Stimulated activated CD4-positive, alpha-beta T cell treated with anti-CD3 and anti-CD28 coated beads, Interleukin-4, amount 100 ng/mL, for 1 hour (primary cell): ENCODE data around the gene SUGP1.
"Not testable (repeated sequence)": the region's sequence is repeated elsewhere in the genome, so short reads cannot be mapped to it uniquely, and the experiment has no call there.

Source experiments
- DNase-seq: peaks from one replicate; pipeline ENCODE4 v3.0.0-alpha.2; 2020

SUGP1 gene

DNA sequence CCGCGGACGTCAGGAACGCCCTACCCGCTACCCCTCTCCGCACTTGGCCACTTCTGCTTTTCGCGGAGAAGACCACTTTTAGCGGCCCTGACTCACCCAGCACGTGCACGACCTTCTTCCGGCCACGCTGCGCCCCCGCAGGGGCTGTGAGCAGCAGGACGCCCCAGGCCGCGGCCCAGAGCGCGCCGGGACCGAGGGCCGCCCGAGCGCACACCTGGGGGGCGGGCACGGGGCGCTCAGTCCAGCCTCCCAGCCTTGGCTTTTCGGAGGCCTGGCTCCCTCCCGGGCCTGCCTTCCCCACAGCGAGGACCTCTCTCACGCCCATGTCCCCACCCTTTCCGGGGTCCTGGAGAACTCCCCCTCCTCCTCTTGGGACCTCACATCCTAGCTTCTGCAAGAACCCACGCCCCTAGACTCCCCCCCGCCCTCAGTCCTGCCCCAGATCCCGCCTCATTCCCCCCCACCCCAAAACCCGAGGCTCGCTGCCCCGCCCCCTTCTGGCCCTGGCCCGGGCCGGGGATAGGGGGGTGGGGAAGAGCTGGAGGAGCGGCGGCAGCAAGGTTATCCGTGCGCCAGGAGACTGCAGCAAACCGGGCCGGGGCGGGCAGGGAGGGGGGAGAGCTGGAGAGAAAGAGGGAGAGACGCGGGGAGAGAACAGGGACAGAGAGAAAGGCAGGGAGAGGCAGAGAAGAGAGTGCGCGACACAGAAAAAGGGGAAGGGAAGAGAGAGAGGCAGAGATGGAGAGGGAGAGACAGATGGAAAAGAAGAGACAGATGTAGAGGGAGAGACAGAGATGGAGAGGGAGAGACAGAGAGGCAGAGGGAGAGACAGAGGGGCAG is 58.7 kb downstream of the SUGP1 start:
- no peak for DNase-seq

DNA sequence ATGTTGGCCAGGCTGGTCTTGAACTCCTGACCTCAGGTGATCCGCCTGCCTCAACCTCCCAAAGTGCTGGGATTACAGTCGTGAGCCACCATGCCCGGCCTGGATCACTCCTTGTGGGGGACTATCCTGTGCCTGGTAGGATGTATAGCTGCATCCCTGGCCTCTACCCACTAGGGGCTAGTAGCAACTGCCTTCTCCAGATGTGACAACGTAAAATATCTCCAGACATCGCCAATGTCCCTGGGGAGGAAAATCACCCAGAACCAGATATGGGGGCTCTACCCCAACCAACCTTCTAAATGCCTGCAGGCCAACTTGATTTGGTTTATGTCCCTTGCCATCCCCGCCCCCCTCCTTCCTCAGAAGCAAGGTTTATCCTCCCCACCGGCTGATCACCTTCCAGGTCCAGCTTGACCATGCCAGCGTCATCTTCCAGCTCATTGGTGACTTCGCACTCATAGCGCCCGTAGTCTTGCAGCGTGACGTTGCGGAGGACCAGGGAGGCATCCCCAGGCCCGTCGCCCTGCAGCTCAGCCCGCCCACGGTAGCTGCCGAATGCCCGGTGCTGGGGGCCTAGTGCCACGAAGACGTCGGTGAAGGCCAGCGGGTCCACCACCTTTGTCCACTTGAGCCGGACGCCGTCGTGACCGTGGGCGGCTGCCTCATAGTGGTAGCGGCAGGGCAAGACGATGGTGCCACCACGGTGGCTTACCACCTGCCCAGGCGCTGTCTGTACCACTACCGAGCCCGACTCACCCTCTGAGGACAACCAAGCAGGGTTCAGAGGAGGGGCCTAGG is 59.7 kb downstream of the SUGP1 start:
- no peak for DNase-seq

DNA sequence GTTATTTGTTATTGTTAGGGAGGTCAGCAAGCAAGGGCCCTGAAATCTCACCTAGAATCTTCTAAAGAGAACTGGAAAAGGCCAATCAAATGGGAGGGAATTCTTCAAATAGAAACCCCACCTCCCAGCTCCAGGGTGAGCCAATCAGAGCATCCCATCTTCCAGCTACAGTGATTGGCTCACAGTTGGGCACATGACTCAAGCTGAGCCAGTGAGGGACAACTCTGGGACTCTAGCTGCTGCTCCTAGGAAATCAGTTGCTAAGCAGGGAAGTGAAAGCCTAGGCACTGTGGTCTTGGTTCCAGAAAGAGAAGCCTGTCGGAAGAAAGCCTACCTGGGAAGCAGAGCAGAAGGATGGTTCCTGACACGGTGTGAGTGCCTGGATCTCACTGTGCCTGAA is 60.6 kb downstream of the SUGP1 start:
- no peak for DNase-seq

DNA sequence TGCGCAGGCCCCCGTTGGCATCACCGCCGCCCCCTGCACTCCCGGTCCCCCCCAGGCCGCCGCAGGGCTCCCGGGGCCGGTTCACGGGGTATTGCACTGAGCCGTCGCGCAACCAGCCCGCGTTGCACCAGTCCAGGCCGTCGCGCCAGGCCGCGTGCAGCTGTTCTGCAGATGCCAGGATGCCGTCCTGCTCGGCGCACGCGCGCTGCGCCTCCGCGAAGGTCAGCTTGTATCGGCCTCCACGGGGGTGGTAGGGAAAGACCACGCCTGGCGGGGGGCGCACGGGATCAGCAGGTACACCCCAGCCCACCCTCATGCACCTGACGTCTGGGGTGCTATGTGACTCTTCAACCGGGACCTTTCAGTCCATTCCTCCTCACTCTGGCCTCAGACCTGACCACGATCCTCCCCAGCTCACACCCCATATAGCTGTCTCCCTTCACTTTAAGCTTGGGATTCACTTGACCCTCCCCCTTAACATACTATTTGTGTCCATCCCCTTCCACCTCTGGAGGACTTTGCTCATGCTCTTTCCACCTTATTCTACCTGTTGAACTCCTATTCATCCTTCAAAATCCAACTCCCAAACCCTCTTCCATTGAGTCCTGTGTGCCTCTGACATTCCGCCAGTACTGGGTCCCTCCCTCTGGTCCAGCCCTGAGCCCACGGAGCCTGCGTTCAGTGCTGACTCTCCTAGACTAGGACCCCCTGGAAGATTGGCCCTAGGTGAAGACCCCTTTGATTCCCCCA is 61.5 kb downstream of the SUGP1 start:
- no peak for DNase-seq

DNA sequence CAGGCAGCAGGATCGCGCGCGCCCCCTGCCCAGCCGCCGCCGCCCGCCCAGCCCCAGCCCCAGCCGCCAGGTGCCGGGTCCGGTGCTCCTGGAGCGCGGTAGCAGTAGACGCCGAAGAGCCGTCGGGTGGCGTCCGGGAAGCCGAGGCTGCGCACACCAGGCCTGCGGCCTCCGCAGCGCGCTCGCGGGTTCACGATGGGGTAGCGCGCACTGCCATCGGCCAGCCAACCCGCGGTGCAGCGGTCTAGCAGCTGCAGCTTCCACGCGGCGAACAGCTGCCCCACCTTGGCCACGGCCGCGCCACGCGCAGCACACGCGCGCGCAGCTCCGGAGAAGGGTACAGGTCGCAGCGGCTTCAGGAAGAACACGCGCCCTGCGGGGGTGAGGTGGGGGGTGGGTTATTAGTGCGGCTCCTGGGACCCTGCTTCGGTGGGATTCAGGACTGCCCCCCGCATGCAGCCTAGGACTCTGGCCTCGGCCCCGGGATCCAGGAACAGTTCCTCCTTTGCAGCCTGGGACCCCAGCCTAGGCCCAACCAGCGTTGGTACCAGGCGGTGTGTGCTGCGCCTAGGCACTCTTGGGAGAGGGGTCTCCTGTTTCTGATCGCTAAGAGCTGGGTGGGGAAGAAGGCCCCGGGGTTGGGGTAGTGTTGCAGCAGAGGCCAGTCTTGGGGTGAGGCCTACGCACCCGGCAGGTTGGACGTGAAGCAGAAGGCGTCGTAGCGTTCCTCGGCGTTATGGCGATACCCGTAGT is 62.3 kb downstream of the SUGP1 start:
- no peak for DNase-seq

DNA sequence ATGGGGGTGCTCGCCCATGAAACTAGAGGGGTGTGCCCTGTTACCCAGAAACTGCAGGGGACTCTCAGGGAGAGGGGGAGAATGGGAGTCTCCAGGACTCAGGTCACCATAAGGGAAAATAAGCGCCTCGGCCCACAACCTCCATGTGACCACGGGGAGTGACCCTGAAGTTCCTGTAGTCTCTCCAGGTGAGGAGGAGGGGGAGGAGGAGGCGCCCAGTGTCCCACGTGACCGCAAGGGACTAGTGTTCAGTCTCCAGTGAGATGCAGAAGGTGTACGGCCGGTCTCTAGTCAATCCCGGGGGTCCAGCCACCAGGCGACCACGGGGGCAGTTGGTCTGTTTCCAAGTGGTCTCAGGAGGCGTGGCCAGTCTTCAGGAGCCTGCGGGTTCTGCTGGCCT is 63.2 kb downstream of the SUGP1 start:
- no peak for DNase-seq

DNA sequence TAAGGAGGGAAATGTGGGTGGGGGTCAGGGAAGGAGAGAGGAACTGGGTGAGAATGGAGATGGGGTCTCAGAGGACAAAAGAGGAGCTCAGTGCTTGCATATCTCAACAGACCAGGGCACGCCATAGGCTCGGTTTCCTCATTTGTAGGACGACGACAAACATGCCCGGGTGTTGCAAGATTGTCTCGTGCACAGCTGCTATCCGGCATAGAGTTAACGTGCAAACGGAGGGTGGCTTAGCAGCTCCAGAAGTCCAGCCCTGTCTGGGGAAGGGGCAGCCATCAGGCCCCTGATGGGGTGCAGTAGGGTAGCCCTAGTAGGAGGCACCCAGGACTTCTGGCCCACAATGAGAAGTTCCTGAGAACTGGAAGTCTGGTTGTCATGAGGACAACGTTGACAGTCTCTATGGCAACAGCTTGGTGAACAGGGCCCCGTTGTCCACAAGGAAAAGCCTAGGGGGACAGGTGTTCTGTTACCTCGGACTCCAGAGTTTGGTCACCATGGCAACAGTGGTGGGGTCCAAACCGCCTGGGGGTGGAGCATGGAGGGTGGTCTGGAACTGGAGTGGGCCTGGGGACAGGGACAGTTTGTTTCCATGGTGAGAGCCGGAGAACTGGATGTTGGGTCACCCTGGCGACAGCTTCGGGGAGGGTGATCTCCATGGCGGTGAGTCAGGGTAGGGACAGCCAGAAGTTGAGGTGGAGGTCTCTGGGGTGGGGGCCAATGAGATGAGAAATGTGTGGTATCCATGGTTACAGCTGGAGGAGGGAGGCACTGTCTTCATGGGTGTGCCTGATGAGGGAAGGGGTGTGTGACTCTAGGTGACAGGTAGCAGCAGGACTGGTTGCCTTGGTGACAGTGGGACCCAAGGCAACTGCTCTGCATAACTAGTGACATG is 64.0 kb downstream of the SUGP1 start:
- DNase-seq: no peak

DNA sequence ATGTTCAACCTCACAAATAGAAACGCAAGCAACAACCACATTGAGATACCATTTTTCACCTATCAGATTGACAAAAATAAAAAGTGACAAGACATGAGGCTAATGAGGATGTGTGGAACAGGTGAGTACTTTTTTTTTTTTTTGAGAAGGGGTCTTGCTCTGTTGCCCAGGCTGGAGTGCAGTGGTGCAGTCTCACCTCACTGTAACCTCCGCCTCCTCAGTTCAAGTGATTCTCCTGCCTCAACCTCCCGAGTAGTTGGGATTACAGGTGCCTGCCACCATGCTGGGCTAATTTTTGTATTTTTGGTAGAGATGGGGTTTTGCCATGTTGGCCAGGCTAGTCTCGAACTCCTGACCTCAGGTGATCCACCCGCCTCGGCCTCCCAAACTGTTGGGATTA is 66.9 kb downstream of the SUGP1 start:
- DNase-seq: not testable (repeated sequence)

DNA sequence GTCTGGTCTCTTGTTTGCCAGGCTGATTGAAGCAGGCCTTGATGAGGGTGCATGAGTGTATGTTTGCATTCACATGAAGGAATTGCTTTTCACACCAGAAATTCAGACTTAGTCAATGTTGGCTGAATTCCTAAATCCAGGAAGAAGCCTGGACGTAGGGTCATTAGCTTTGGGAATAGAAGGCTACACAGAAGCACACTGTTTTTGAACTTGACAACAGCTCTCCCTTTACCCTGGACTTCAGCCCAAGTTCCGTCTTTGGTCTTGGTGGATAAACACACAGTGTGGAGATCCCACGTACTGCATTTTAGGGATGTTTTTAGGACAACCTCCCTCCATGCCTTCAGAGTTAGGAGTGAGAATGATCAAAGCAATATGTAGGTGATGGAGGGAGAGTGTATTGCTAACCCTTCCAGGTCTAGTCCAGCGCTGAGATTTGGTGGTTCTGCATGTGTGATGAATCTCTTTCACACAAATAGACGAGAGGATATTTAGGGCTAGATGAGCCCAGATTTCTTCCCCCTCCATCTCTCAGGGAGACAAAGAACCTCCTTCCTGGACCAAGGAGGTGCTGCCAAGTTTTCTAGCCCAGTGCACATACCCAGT is 70.0 kb downstream of the SUGP1 start:
- DNase-seq: no peak

DNA sequence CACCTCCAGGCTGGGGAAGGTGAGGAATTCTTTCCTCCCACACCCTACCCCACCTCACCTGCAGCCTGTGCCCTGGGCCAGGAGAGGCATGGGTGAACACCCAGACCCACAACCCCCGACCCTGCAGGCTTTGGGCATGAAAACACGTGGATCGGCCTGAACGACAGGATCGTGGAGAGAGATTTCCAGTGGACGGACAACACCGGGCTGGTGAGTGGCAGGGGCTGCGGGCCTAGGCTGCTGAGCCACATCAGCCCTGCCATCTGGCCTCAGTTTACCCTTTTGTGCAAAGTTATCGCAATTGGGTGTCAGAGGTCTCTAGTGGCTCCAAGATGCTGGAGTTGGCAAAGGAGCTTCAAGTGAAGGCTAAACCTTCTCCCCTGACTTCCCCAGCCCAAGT is 79.8 kb downstream of the SUGP1 start:
- DNase-seq: no peak

DNA sequence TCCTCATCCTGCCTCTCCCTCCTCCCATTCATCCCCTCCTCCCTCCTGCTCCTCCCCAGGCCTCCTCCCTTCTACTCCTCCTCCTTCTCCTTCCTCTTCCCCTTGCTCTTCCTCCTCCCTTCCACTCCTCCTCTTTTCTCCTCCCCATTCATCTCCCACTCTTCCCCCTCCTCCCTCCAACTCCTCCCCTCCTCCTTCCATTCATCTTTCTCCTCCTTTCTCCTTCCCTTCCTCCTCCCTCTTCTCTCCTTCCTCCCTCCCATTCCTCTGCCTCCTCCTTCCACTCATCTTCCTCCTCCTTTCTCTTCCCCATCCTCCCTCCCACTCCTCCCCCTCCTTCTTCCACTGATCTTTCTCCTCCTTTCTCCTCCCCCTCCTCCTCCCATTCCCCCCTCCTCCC is 80.6 kb downstream of the SUGP1 start:
- DNase-seq: no peak

DNA sequence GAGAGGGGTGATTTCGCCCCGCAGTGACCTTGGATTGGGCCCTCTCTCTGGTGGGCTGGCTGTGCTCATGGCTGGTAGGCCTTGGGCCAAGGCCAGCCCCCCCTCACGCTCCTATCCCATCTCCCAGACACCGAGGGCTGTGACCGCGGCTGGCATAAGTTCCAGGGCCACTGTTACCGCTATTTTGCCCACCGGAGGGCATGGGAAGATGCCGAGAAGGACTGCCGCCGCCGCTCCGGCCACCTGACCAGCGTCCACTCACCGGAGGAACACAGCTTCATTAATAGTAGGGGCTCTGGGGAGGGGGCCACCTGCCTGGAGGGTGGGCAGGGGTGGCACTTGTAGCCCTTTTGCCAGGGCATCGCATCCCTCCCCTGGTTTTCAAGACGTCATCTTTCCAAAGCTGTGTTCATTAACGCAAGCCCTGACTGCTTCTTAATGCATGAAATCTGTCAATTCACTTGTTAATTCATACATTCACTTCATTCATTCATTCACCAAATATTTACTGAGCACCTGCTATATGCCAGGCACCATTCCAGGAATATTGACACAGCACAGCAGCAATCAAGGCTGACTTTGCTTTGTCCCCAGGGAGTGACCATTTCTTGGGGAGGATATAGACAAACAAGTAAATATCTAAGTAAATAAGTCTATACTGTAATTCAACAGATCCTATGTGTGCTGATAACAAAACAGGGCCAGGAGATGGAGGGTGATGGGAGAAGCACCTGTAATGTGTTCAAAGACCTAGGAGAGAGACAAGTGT is 82.0 kb downstream of the SUGP1 start:
- no peak for DNase-seq

DNA sequence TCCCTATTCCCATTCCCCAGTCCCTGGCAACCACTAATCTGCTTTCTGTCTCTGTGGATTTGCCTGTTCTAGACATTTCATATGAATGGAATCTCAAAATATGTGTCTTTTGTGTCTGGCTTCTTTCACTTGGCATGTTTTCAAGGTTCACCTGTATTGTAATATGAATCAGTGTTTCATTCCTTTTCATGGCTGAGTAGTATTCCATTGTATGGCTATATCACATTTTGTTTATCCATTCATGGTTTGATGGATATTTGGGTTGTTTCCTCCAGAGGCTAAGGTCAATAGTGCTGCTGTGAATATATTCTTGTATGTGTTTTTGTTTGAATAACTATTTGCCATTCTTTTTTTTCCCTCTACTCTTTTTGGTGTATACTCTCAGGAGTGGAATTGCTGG is 84.1 kb downstream of the SUGP1 start:
- no peak for DNase-seq

DNA sequence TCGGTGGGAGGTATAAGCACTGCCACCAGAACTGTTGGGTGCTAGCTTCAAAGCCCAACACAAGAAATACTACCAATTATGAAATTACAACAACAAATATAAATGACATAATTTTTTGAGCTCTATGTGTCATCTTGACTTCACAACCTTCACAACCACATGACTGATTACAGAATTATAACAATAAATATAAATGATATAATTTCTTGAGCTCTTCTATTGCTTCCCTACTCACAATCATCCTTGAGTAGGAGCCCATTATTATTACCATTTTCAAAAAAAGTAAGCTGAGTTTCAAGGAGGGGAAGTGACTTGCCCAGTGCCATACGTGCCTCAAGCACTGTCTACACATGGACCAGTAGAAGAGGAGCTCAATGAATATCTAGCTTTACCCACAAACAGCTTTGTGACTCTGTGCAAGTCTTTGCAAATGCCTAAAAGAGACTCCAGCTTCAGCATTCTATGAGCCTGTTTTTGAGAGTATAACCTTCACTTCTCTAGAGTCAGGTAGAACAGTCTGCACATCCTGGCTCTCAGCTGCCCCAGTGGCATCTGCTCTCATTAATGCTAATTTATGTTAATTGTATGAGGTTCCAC is 86.0 kb downstream of the SUGP1 start:
- no peak for DNase-seq

DNA sequence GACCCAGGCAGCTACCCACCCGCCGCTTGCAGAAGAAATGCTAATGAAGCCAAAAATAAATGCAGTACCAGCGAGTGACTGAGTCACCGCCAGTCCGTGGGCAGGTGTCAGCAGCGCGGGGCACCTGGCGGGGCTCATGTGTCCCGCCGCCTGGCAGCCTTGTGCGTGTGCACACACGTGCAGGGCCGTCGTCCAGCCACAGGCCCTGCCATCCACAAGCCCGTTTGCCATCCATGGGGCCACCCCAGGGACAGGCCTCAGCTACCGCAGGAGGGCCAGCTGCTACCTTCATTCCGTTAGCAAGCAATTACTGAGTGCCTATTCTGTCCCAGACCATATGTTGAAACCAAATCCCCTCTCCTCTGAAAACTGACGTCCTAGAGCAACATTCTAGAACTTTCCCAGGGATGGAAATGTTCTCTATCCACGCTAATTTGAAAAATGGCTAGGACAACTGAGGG is 88.0 kb downstream of the SUGP1 start:
- DNase-seq: no peak

DNA sequence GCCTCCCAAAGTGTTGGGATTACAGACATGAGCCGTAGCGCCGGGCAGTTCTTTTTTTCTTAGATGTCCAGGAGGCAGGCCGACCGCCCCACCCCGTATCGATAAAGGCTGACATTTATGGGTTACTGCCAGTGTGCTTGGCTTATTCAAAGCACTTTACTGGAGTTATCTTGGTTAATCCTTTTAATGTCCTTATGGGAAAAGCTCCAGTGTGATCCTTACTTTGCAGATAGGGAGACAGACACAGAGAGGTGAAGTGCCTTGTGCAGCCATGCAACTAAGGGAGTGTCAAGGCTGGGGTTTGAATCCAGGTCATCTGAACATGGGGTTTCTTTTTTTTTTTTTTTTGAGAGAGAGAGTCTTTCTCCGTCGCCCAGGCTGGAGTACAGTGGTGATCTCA is 89.3 kb downstream of the SUGP1 start:
- no peak for DNase-seq

DNA sequence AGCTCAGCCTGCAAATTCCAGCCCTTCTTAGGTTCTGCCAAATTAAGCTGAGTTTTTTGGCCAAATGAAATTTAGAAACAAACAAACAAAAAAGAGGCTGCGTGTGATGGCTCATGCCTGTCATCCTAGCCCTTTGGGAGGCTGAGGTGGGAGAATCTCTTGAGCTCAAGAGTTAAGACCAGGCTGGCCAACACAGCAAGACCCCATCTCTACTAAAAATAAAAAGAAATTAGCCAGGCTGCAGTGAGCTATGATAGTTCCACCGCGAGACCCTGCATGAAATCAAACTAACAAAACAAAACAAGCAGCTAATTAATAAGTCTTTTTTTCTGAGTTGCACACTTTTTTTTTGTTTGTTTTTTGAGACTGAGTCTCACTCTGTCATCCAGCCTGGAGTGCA is 90.6 kb downstream of the SUGP1 start:
- no peak for DNase-seq

DNA sequence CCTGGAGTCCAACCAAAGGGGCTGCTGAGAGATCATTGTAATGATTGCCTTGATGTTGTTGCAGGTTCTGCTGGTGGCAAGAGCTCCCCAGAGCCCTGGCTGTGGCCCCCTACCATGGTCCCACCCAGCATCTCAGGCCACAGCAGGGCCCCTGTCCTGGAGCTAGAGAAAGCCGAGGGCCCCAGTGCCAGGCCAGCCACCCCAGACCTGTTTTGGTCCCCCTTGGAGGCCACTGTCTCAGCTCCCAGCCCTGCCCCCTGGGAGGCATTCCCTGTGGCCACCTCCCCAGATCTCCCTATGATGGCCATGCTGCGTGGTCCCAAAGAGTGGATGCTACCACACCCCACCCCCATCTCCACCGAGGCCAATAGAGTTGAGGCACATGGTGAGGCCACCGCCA is 93.1 kb downstream of the SUGP1 start:
- DNase-seq: no peak

DNA sequence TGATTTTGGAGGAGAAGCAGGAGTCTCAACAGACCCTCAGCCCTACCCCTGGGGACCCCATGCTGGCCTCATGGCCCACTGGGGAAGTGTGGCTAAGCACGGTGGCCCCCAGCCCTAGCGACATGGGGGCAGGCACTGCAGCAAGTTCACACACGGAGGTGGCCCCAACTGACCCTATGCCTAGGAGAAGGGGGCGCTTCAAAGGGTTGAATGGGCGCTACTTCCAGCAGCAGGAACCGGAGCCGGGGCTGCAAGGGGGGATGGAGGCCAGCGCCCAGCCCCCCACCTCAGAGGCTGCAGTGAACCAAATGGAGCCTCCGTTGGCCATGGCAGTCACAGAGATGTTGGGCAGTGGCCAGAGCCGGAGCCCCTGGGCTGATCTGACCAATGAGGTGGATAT is 93.6 kb downstream of the SUGP1 start:
- no peak for DNase-seq

DNA sequence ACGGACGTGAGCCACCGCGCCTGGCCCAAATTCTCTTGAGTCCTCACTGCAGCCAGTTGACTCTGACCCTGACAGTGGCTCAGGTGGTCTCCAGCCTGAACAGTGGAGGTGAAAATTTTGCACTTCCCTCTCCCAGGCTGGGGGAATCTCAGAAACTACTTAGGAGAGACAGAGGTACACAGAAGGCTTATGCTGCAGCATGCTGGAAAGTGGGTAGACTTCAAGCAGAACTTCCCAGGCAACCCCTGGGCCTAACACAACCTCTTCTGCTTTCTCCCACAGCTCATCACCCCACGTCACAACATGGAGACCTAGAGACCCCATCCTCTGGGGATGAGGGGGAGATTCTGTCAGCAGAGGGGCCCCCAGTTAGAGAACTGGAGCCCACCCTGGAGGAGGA is 94.1 kb downstream of the SUGP1 start:
- no peak for DNase-seq
